T-helper 17 cell (primary cell): Measurements from ENCODE around the gene PCBP3. TPM values are rescaled to one million over a fixed set of nuclear protein-coding genes. Genes with fewer than 3 reads are reported as not detected.

ENCODE experiments used
- ATAC-seq: fragments of 150-1000 bp; cut with Tn5 transposase; 2 replicates; pipeline ENCODE4 v1.10.0; 2021; ENCODE audit warnings: mild to moderate bottlenecking, moderate library complexity
- DNase-seq, 3 donors: peaks; one replicate each; pipeline versions ENCODE4 v3.0.0 to v3.0.0-alpha.2; 2020 to 2021
- H3K9me3 ChIP-seq: one replicate; pipeline ENCODE4 v1.7.0; 2013; ENCODE audit warnings: low read length, mild to moderate bottlenecking; ENCODE audit not compliant: control insufficient read depth, poor library complexity, severe bottlenecking
- H3K27ac Mint-ChIP-seq: one replicate; pipeline ENCODE4 v1.8.0; 2022; ENCODE audit warnings: mild to moderate bottlenecking, moderate library complexity, mixed read lengths
- H3K27me3 Mint-ChIP-seq: one replicate; pipeline ENCODE4 v1.8.0; 2022; ENCODE audit warnings: mixed read lengths
- H3K36me3 Mint-ChIP-seq: one replicate; pipeline ENCODE4 v1.8.0; 2022; ENCODE audit warnings: low read depth, mixed read lengths
- H3K4me1 Mint-ChIP-seq: one replicate; pipeline ENCODE4 v1.8.0; 2022; ENCODE audit warnings: mild to moderate bottlenecking, mixed read lengths
- H3K4me3 Mint-ChIP-seq: one replicate; pipeline ENCODE4 v1.8.0; 2022; ENCODE audit warnings: mild to moderate bottlenecking, moderate library complexity, mixed read lengths
- total RNA-seq, 4 donors: library from RNA in 2 of 4; stranded (reverse) in 2 of 4; gene quantifications; one replicate each; pipeline ENCODE4 v1.2.3 and lab custom pipeline; 2022 to 2026

Gene PCBP3
- total RNA-seq, 2 donors from 2014 or later = 0.91 to 4.2 TPM

GRCh38 chr21:45980271-45980670, 336.7 kb downstream of the PCBP3 start:
- no peaks in the 10 kb centered on the region for H3K9me3 ChIP-seq
- H3K27ac Mint-ChIP-seq = no peak overlapping the region
- no peaks in the 10 kb centered on the region for H3K36me3 Mint-ChIP-seq
- no peak for ATAC-seq
- peaks cover 5% of the 10 kb centered on the region for H3K27me3 Mint-ChIP-seq
- no peak overlapping the region for H3K4me3 Mint-ChIP-seq
- H3K4me1 Mint-ChIP-seq = peaks cover 10% of the 10 kb centered on the region
- no peak for DNase-seq

GRCh38 chr21:45980697-45981096, 337.2 kb downstream of the PCBP3 start:
- Mint-ChIP-seq H3K36me3 (no peaks in the 10 kb centered on the region), H3K27me3 (peaks cover under 1% of the 10 kb centered on the region), H3K27ac (no peak overlapping the region), H3K4me3 (no peak overlapping the region), H3K4me1 (peaks cover 11% of the 10 kb centered on the region)
- DNase-seq = no peak
- H3K9me3 ChIP-seq = no peaks in the 10 kb centered on the region
- ATAC-seq = no peak

GRCh38 chr21:45981151-45982091, 337.9 kb downstream of the PCBP3 start, which contains the start of gene COL6A1:
COL6A1 (plus strand) TSS chr21:45981770; CDS start chr21:45981851, 81 bp downstream.
- no peaks in the 10 kb centered on the region for H3K9me3 ChIP-seq
- Mint-ChIP-seq H3K4me3 (peak within 1 kb of the TSS; percentile 68), H3K36me3 (no peaks in the 10 kb centered on the region), H3K27me3 (no peaks in the 10 kb centered on the region), H3K27ac (no peak within 1 kb of the TSS), H3K4me1 (peaks cover 11% of the 10 kb centered on the region)
- ATAC-seq (peak; percentile 74), DNase-seq (peak in 2 of 3 donors; percentile 54 to 56)

- DNase-seq (peak in 1 of 3 donors; percentile 4), ATAC-seq (peak; percentile 23)
- H3K27me3 Mint-ChIP-seq = no peaks in the 10 kb centered on the region
- peak overlapping the region; percentile 68 for H3K4me3 Mint-ChIP-seq
- no peaks in the 10 kb centered on the region for H3K9me3 ChIP-seq
- peaks cover 11% of the 10 kb centered on the region for H3K4me1 Mint-ChIP-seq
- no peaks in the 10 kb centered on the region for H3K36me3 Mint-ChIP-seq
- H3K27ac Mint-ChIP-seq = no peak overlapping the region
These were observed 338.7 kb downstream of the PCBP3 start for GRCh38 chr21:45982092-45982757.

GRCh38 chr21:45982758-45983648, 339.5 kb downstream of the PCBP3 start:
- no peaks in the 10 kb centered on the region for H3K9me3 ChIP-seq
- Mint-ChIP-seq H3K4me3 (peak overlapping the region; percentile 68), H3K4me1 (peaks cover 11% of the 10 kb centered on the region), H3K27ac (no peak overlapping the region), H3K27me3 (no peaks in the 10 kb centered on the region), H3K36me3 (no peaks in the 10 kb centered on the region)
- DNase-seq (peak in 1 of 3 donors; percentile 4), ATAC-seq (no peak)

- Mint-ChIP-seq H3K4me1 (peaks cover 7% of the 10 kb centered on the region), H3K27ac (no peak overlapping the region), H3K27me3 (no peaks in the 10 kb centered on the region), H3K36me3 (no peaks in the 10 kb centered on the region), H3K4me3 (no peak overlapping the region)
- no peaks in the 10 kb centered on the region for H3K9me3 ChIP-seq
- no peak for DNase-seq
- no peak for ATAC-seq
These were observed 340.1 kb downstream of the PCBP3 start for GRCh38 chr21:45983649-45983965.

- H3K36me3 Mint-ChIP-seq = no peaks in the 10 kb centered on the region
- H3K27ac Mint-ChIP-seq = no peak overlapping the region
- ATAC-seq (no peak), DNase-seq (no peak)
- peaks cover 7% of the 10 kb centered on the region for H3K4me1 Mint-ChIP-seq
- no peaks in the 10 kb centered on the region for H3K27me3 Mint-ChIP-seq
- H3K9me3 ChIP-seq = no peaks in the 10 kb centered on the region
- H3K4me3 Mint-ChIP-seq = no peak overlapping the region
These were observed 340.5 kb downstream of the PCBP3 start for GRCh38 chr21:45983981-45984551.

- H3K4me1 Mint-ChIP-seq = peaks cover 7% of the 10 kb centered on the region
- no peak for ATAC-seq
These were observed 341.1 kb downstream of the PCBP3 start for GRCh38 chr21:45984584-45985095.

GRCh38 chr21:45985471-45986315, 342.2 kb downstream of the PCBP3 start:
- H3K4me3 Mint-ChIP-seq = no peak overlapping the region
- DNase-seq (no peak), ATAC-seq (no peak)
- H3K27me3 Mint-ChIP-seq = no peaks in the 10 kb centered on the region
- H3K9me3 ChIP-seq = no peaks in the 10 kb centered on the region
- H3K4me1 Mint-ChIP-seq = peaks cover 7% of the 10 kb centered on the region
- no peaks in the 10 kb centered on the region for H3K36me3 Mint-ChIP-seq
- H3K27ac Mint-ChIP-seq = no peak overlapping the region

More at GRCh38 chr21:45984584-45985095, 341.1 kb downstream of the PCBP3 start:
- H3K27me3 Mint-ChIP-seq = no peaks in the 10 kb centered on the region
- no peak overlapping the region for H3K4me3 Mint-ChIP-seq
- no peaks in the 10 kb centered on the region for H3K36me3 Mint-ChIP-seq
- no peaks in the 10 kb centered on the region for H3K9me3 ChIP-seq
- no peak for DNase-seq
- H3K27ac Mint-ChIP-seq = no peak overlapping the region

- Mint-ChIP-seq H3K27ac (no peak overlapping the region), H3K4me3 (no peak overlapping the region), H3K36me3 (no peaks in the 10 kb centered on the region), H3K4me1 (peaks cover 7% of the 10 kb centered on the region), H3K27me3 (no peaks in the 10 kb centered on the region)
- no peak for ATAC-seq
- no peaks in the 10 kb centered on the region for H3K9me3 ChIP-seq
- DNase-seq = no peak
These were observed 343.0 kb downstream of the PCBP3 start for GRCh38 chr21:45986316-45987051.

- ATAC-seq (no peak), DNase-seq (peak in 1 of 3 donors; percentile 7)
- no peak overlapping the region for H3K4me3 Mint-ChIP-seq
- no peaks in the 10 kb centered on the region for H3K36me3 Mint-ChIP-seq
- H3K9me3 ChIP-seq = no peaks in the 10 kb centered on the region
- H3K27ac Mint-ChIP-seq = no peak overlapping the region
- H3K4me1 Mint-ChIP-seq = peaks cover 7% of the 10 kb centered on the region
- no peaks in the 10 kb centered on the region for H3K27me3 Mint-ChIP-seq
These were observed 343.7 kb downstream of the PCBP3 start for GRCh38 chr21:45987121-45987711.
